Neuronal stem cell (in vitro differentiated cells): ENCODE results near the gene HSPA1B.
"Not testable (repeated sequence)": the region's sequence is repeated elsewhere in the genome, so short reads cannot be mapped to it uniquely, and the experiment has no call there.

Experiments
- DNase-seq: peaks from one replicate; pipeline ENCODE4 v3.0.0-alpha.2; 2013; ENCODE audit warnings: low spot score
- H2AFZ ChIP-seq: one replicate; pipeline ENCODE4 v1.6.1; 2013; ENCODE audit warnings: mild to moderate bottlenecking, low read length, inconsistent platforms
- H2AK5ac ChIP-seq: 2 replicates; pipeline ENCODE4 v1.6.1; 2013; ENCODE audit warnings: low read depth, mild to moderate bottlenecking, inconsistent platforms, low read length, moderate library complexity, mixed read lengths
- H2BK120ac ChIP-seq: 2 replicates; pipeline ENCODE4 v1.6.1; 2013; ENCODE audit warnings: low read depth, mild to moderate bottlenecking, inconsistent platforms, low read length, moderate library complexity, mixed read lengths
- H2BK12ac ChIP-seq: one replicate; pipeline ENCODE4 v1.6.1; 2013; ENCODE audit warnings: low read length, inconsistent platforms
- H2BK15ac ChIP-seq: 2 replicates; pipeline ENCODE4 v1.6.1; 2013; ENCODE audit warnings: mild to moderate bottlenecking, low read length, inconsistent platforms, mixed read lengths
- H2BK5ac ChIP-seq: one replicate; pipeline ENCODE4 v1.6.1; 2013; ENCODE audit warnings: inconsistent platforms, mild to moderate bottlenecking, low read length, moderate library complexity
- H3K14ac ChIP-seq: one replicate; pipeline ENCODE4 v1.6.1; 2013; ENCODE audit warnings: low read length, inconsistent platforms
- H3K18ac ChIP-seq: 2 replicates; pipeline ENCODE4 v1.6.1; 2013; ENCODE audit warnings: low read length, inconsistent platforms
- H3K23ac ChIP-seq: 2 replicates; pipeline ENCODE4 v1.6.1; 2013; ENCODE audit warnings: low read depth, mild to moderate bottlenecking, mixed read lengths, low read length, inconsistent platforms; ENCODE audit not compliant: poor library complexity
- H3K27ac ChIP-seq: replicated peaks from 3 replicates; pipeline ENCODE4 v1.5.1; 2013; ENCODE audit warnings: low read length, inconsistent platforms
- H3K27me3 ChIP-seq, 3 experiments: 2 replicates each; pipeline ENCODE4 v1.6.1; 2013; ENCODE audit warnings: low read length in 3 of 3, mild to moderate bottlenecking in 2 of 3, inconsistent platforms in 1 of 3, low read depth in 1 of 3, mixed read lengths in 1 of 3, moderate library complexity in 1 of 3; ENCODE audit not compliant: control insufficient read depth in 3 of 3, insufficient read depth in 3 of 3
- H3K36me3 ChIP-seq, 2 donors: replicated peaks in 1 of 2; 2 replicates each; pipeline ENCODE4 v1.6.1; 2013; ENCODE audit warnings: low read length in 2 of 2; ENCODE audit not compliant: control insufficient read depth in 2 of 2, insufficient read depth in 2 of 2
- H3K4ac ChIP-seq: 2 replicates; pipeline ENCODE4 v1.6.1; 2013; ENCODE audit warnings: inconsistent platforms, mild to moderate bottlenecking, low read length, moderate library complexity
- H3K4me1 ChIP-seq, 2 donors: 1 replicate in 1 of 2; 2 replicates in 1 of 2; pipeline ENCODE4 v1.6.1; 2013; ENCODE audit warnings: low read length in 2 of 2, low read depth in 1 of 2; ENCODE audit not compliant: control insufficient read depth in 2 of 2, insufficient read depth in 1 of 2
- H3K4me2 ChIP-seq: one replicate; pipeline ENCODE4 v1.6.1; 2013; ENCODE audit warnings: mild to moderate bottlenecking, low read length, inconsistent platforms; ENCODE audit not compliant: insufficient read depth, poor library complexity, severe bottlenecking
- H3K4me3 ChIP-seq, 2 donors: 2 replicates each; pipeline ENCODE4 v1.5.1; 2013; ENCODE audit warnings: low read length in 2 of 2, mild to moderate bottlenecking in 2 of 2, inconsistent platforms in 1 of 2, moderate library complexity in 1 of 2
- H3K79me1 ChIP-seq: one replicate; pipeline ENCODE4 v1.6.1; 2013; ENCODE audit warnings: low read depth, mild to moderate bottlenecking, inconsistent platforms, low read length, moderate library complexity
- H3K9ac ChIP-seq: one replicate; pipeline ENCODE4 v1.6.1; 2013; ENCODE audit warnings: mild to moderate bottlenecking, low read depth, low read length, inconsistent platforms; ENCODE audit not compliant: poor library complexity
- H3K9me3 ChIP-seq, 2 donors: replicated peaks in 1 of 2; 2 replicates each; pipeline versions ENCODE3 to v1.6.1; 2013; ENCODE audit warnings: low read length in 2 of 2, mild to moderate bottlenecking in 2 of 2, inconsistent platforms in 1 of 2, low read depth in 1 of 2, mixed read lengths in 1 of 2, moderate library complexity in 1 of 2; ENCODE audit not compliant: control insufficient read depth in 2 of 2, insufficient read depth in 1 of 2
- H4K8ac ChIP-seq: one replicate; pipeline ENCODE4 v1.6.1; 2013; ENCODE audit warnings: low read depth, mild to moderate bottlenecking, inconsistent platforms, low read length, moderate library complexity
- H4K91ac ChIP-seq: one replicate; pipeline ENCODE4 v1.6.1; 2013; ENCODE audit warnings: low read length, low read depth, mild to moderate bottlenecking, inconsistent platforms; ENCODE audit not compliant: poor library complexity
- WGBS, 2 donors: extraction: QIAGEN DNeasy Blood & Tissue Kit; methylation state at CpG; one replicate each; pipeline ENCODE4 v1.1.7; 2013; ENCODE audit warnings: missing lambda C conversion rate in 2 of 2, mixed read lengths in 1 of 2; ENCODE audit not compliant: insufficient read length in 2 of 2, insufficient replicate concordance in 1 of 2; ENCODE audit errors: extremely low coverage in 2 of 2; 5-methylcytosine and 5-hydroxymethylcytosine counted together

Gene HSPA1B

GRCh38 chr6:31823592-31824196 is 3.8 kb upstream of the HSPA1B start:
- not testable (repeated sequence) for H2BK5ac ChIP-seq, H3K4me2 ChIP-seq, H2AFZ ChIP-seq, H3K27ac ChIP-seq, H3K18ac ChIP-seq, H2BK15ac ChIP-seq, H3K27me3 ChIP-seq, H3K79me1 ChIP-seq, H3K14ac ChIP-seq, H2BK120ac ChIP-seq, H4K8ac ChIP-seq, H3K36me3 ChIP-seq, H2AK5ac ChIP-seq, H3K4me1 ChIP-seq, H4K91ac ChIP-seq, H3K23ac ChIP-seq, H2BK12ac ChIP-seq, H3K4me3 ChIP-seq, H3K4ac ChIP-seq, H3K9me3 ChIP-seq, H3K9ac ChIP-seq, DNase-seq
- WGBS, 2 donors = no CpG with 5 or more reads among the region's 9 CpGs

- no peak overlapping the region for H3K18ac ChIP-seq
- no peak overlapping the region for H3K27ac ChIP-seq
- H3K4me2 ChIP-seq = no peak overlapping the region
- no peak overlapping the region for H2BK15ac ChIP-seq
- no peak overlapping the region for H3K4ac ChIP-seq
- no peak overlapping the region for H3K14ac ChIP-seq
- no peaks in the 10 kb centered on the region for H3K36me3 ChIP-seq
- no peaks in the 10 kb centered on the region for H3K27me3 ChIP-seq
- no peak overlapping the region for H2BK120ac ChIP-seq
- no peak overlapping the region for H2AK5ac ChIP-seq
- no peak overlapping the region for H2BK12ac ChIP-seq
- no peaks in the 10 kb centered on the region for H3K79me1 ChIP-seq
- no peak overlapping the region for H4K8ac ChIP-seq
- no peak for DNase-seq
- H3K9ac ChIP-seq = no peak overlapping the region
- H3K4me3 ChIP-seq = no peak overlapping the region
- H2BK5ac ChIP-seq = no peak overlapping the region
- no peaks in the 10 kb centered on the region for H3K9me3 ChIP-seq
- H2AFZ ChIP-seq = no peak overlapping the region
- peaks cover 5 to 6% of the 10 kb centered on the region in 2 donors for H3K4me1 ChIP-seq
- H3K23ac ChIP-seq = no peak overlapping the region
- no peak overlapping the region for H4K91ac ChIP-seq
- whole genome bisulfite sequencing, 2 donors = no CpG with 5 or more reads among the region's 4 CpGs
Measured at GRCh38 chr6:31825553-31825952, 2.0 kb upstream of the HSPA1B start.

DNA sequence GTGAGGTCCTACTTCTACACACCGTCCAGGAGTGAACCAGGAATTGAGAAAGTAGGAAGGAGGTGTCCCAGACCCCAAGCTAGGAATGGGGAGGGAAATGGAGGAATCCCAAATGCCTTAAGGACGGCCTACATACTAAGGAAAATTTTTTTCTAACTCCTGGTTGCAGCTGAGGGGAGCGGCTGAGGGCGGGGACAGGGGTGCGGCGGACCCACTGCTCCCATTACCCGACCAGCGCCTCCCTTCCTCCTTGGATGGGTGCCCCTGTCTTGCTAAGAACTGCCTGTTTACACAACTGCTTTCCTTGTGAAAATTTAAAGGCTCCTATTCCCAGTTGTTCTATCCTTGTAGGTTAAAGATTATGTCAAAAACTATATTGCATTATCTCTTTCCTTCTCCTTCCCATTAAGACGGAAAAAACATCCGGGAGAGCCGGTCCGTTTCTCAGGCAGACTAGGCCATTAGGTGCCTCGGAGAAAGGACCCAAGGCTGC is 699 bp upstream of the HSPA1B start:
- Histone ChIP-seq H3K18ac (peak overlapping the region; percentile 66), H2BK5ac (no peak overlapping the region), H2AFZ (peak overlapping the region; percentile 75), H3K36me3 (peaks cover 0 to 6% of the 10 kb centered on the region in 2 donors), H2AK5ac (no peak overlapping the region), H3K4me1 (peaks cover 5 to 7% of the 10 kb centered on the region in 2 donors), H3K9ac (no peak overlapping the region), H3K23ac (no peak overlapping the region), H3K4me2 (peak overlapping the region; percentile 48), H3K27me3 (no peaks in the 10 kb centered on the region), H3K79me1 (no peaks in the 10 kb centered on the region), H3K4ac (no peak overlapping the region), H3K14ac (no peak overlapping the region), H2BK12ac (no peak overlapping the region), H4K91ac (no peak overlapping the region), H3K9me3 (no peaks in the 10 kb centered on the region), H2BK120ac (no peak overlapping the region), H2BK15ac (no peak overlapping the region), H3K4me3 (peak overlapping the region in 1 of 2 donors; percentile 40), H3K27ac (peak overlapping the region; percentile 83), H4K8ac (no peak overlapping the region)
- DNase-seq = no peak
- WGBS, 2 donors = no CpG with 5 or more reads among the region's 13 CpGs

- Histone ChIP-seq H3K27ac (no peak overlapping the region), H2BK12ac (no peak overlapping the region), H3K23ac (no peak overlapping the region), H3K4ac (no peak overlapping the region), H3K4me1 (peaks cover 0 to 6% of the 10 kb centered on the region in 2 donors), H2AFZ (no peak overlapping the region), H3K9me3 (no peaks in the 10 kb centered on the region), H3K27me3 (no peaks in the 10 kb centered on the region), H2BK15ac (no peak overlapping the region), H4K91ac (no peak overlapping the region), H3K36me3 (peaks cover 0 to 6% of the 10 kb centered on the region in 2 donors), H2BK5ac (no peak overlapping the region), H4K8ac (no peak overlapping the region), H3K14ac (no peak overlapping the region), H3K18ac (no peak overlapping the region), H3K4me3 (peak overlapping the region; percentile 76 to 78), H3K9ac (no peak overlapping the region), H2BK120ac (no peak overlapping the region), H3K79me1 (no peaks in the 10 kb centered on the region), H2AK5ac (no peak overlapping the region), H3K4me2 (peak overlapping the region; percentile 65)
- WGBS, 2 donors = no CpG with 5 or more reads among the region's 15 CpGs
- DNase-seq = peak; percentile 33
Measured at GRCh38 chr6:31829633-31830283, 2.2 kb downstream of the HSPA1B start.
